ENCODE measurements around the gene PTF1A.
"Not testable (repeated sequence)": the region's sequence is repeated elsewhere in the genome, so short reads cannot be mapped to it uniquely, and the experiment has no call there.

The PTF1A gene

DNA sequence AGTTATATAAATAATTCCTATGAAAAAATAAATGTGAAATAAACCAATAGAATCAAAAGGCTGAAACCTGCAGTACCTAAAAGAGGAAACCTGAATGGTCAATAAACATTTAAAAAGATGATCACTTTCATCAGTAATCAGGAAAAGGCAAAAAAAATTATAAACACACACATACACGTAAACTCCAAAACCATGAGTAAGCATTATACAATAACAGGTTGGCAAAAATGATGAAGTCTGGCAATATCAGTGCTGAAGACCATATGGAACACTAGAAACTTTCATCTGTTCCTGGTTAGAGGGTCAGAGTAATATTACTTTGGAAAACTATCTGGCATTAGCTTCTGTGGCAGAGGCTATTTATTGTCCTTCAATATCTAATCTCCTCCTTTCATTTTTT, 38.5 kb downstream of the PTF1A start:
- Mint-ChIP-seq H3K9me3 (peaks cover 7% of the 10 kb centered on the region), H3K36me3 (ENCODE audit: low read depth) (no peaks in the 10 kb centered on the region), H3K4me3 (no peak overlapping the region), H3K27me3 (ENCODE audit: low read depth, poor library complexity) (peaks cover 17% of the 10 kb centered on the region), H3K27ac (no peak overlapping the region), H3K4me1 (no peaks in the 10 kb centered on the region)
- TF ChIP-seq CTCF (IDR thresholded peaks at IDR 0.05), result no peak
- DNase-seq, result no peak

DNA sequence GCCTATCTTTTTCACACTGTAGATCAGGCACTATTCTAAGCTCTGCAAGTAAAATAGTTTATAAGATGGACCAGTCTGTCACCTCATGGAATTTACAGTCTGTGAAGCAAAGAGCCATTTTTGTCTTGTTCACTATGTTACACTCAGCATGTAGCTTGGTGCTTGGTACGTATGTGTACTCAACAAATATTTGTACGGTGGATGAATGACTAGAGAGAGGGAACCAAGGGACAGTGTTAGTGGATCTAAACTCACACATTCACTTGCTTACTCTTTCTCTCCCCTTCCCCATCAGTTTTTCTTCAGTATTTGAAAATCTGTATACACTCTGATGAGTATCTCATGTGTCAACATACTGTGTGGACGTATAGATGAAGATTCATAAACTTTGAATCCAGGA, 45.9 kb downstream of the PTF1A start:
- no peaks in the 10 kb centered on the region for H3K36me3 Mint-ChIP-seq (ENCODE audit: low read depth)
- DNase-seq, result no peak
- no peaks in the 10 kb centered on the region for H3K4me1 Mint-ChIP-seq
- no peak overlapping the region for H3K4me3 Mint-ChIP-seq
- no peak overlapping the region for H3K27ac Mint-ChIP-seq
- no peaks in the 10 kb centered on the region for H3K27me3 Mint-ChIP-seq (ENCODE audit: low read depth, poor library complexity)
- peaks cover 18% of the 10 kb centered on the region for H3K9me3 Mint-ChIP-seq
- TF ChIP-seq CTCF (IDR thresholded peaks at IDR 0.05), result no peak

- not testable (repeated sequence) for H3K4me1 Mint-ChIP-seq; H3K4me3 Mint-ChIP-seq; H3K27me3 Mint-ChIP-seq (ENCODE audit: low read depth, poor library complexity); H3K36me3 Mint-ChIP-seq (ENCODE audit: low read depth); H3K27ac Mint-ChIP-seq; DNase-seq
- H3K9me3 Mint-ChIP-seq, result peaks cover 35% of the 10 kb centered on the region
Measured at GRCh38 chr10:23241779-23242178, 49.7 kb downstream of the PTF1A start.
